GM18517 (cell line): ENCODE data around the gene OR5M8.

Experiments used
- ATAC-seq: cut with Tn5 transposase; IDR thresholded peaks from one replicate; pipeline ENCODE4 v1.9.1; 2021; ENCODE audit warnings: mild to moderate bottlenecking, moderate library complexity; ENCODE audit not compliant: unreplicated experiment

The OR5M8 gene

GRCh38 chr11:56491270-56491669, at the start of gene OR5M8:
Gene OR5M8, minus strand, starts transcription at chr11:56491370. Its CDS starts 0 bp downstream, at chr11:56491370.
- no peak for ATAC-seq

GRCh38 chr11:56533054-56533740, 42.0 kb upstream of the OR5M8 start:
- no peak for ATAC-seq

- no peak for ATAC-seq
Measured at GRCh38 chr11:56531856-56532255, 40.7 kb upstream of the OR5M8 start.

GRCh38 chr11:56522008-56522407, 30.8 kb upstream of the OR5M8 start:
- ATAC-seq: no peak

- ATAC-seq: no peak
Measured at GRCh38 chr11:56513280-56513679, 22.1 kb upstream of the OR5M8 start.

- no peak for ATAC-seq
Measured at GRCh38 chr11:56509439-56509838, 18.3 kb upstream of the OR5M8 start.

- no peak for ATAC-seq
Measured at GRCh38 chr11:56497010-56497409, 5.8 kb upstream of the OR5M8 start.

GRCh38 chr11:56495117-56495516, 3.9 kb upstream of the OR5M8 start:
- ATAC-seq: no peak

- no peak for ATAC-seq
Measured at GRCh38 chr11:56486801-56487200, 4.4 kb downstream of the OR5M8 start.

GRCh38 chr11:56474729-56475235, 16.4 kb downstream of the OR5M8 start:
- no peak for ATAC-seq

GRCh38 chr11:56473252-56473651, 17.9 kb downstream of the OR5M8 start, which contains the start of gene OR5M3:
Gene OR5M3, minus strand, starts transcription at chr11:56473352. Its CDS starts 2,855 bp downstream, at chr11:56470497.
- ATAC-seq: no peak

- ATAC-seq: no peak
Measured at GRCh38 chr11:56457076-56457475, 34.1 kb downstream of the OR5M8 start.

GRCh38 chr11:56453521-56453920, 37.6 kb downstream of the OR5M8 start:
- no peak for ATAC-seq
